ENCODE data around the gene PKDREJ. TPM values are rescaled to one million over a fixed set of nuclear protein-coding genes. Genes with fewer than 3 reads are reported as not detected.

Gene PKDREJ
- total and polyA plus RNA-seq, 2 experiments from 2014 or later = 0.04 TPM; not detected in 1

- 0 out of 2 replicates have a peak, but pooled peaks cover 5% of the 10 kb centered on the region for H3K79me2 ChIP-seq (ENCODE audit: insufficient read depth)
- H3K4me2 ChIP-seq (ENCODE audit: unreplicated experiment) = no peak overlapping the region
- TF ChIP-seq EZH2phosphoT487 (IDR thresholded peaks at IDR 0.05; ENCODE audit: insufficient read depth, low read depth) = no peak
- no peaks in the 10 kb centered on the region for H4K20me1 ChIP-seq (ENCODE audit: insufficient read depth)
- 87 to 89% methylated on average over 7 to 10 of the region's 10 CpGs for WGBS, 2 experiments (ENCODE audit: low coverage in 1 of 2, low lambda C conversion rate in 2 of 2, missing lambda C conversion rate in 2 of 2)
- no peak overlapping the region for H2AFZ ChIP-seq
- in situ Hi-C loops (cut with MboI) = no loop called here
- peaks cover 4% of the 10 kb centered on the region for H3K4me1 ChIP-seq (ENCODE audit: insufficient read depth)
- no peak for DNase-seq
- H3K9me2 ChIP-seq (ENCODE audit: insufficient read depth) = no peaks in the 10 kb centered on the region
- H3K9ac ChIP-seq = no peak overlapping the region
- no peak overlapping the region for H3K4me3 ChIP-seq
- H3F3A ChIP-seq (ENCODE audit: insufficient read depth) = peaks cover 4% of the 10 kb centered on the region; the same call in 1 of the 2 replicates
- no peaks in the 10 kb centered on the region for H3K27me3 ChIP-seq (replicated peaks; ENCODE audit: insufficient read depth)
- H3K9me3 ChIP-seq (ENCODE audit: low read depth) = no peaks in the 10 kb centered on the region
- H3K36me3 ChIP-seq (ENCODE audit: low read depth) = no peaks in the 10 kb centered on the region
- H3K27ac ChIP-seq = no peak overlapping the region
Measured at GRCh38 chr22:46246178-46246577, 17.0 kb downstream of the PKDREJ start.

GRCh38 chr22:46245511-46245910, 17.6 kb downstream of the PKDREJ start:
- in situ Hi-C loops (cut with MboI) = no loop called here
- Histone ChIP-seq H3K9me3 (ENCODE audit: low read depth) (no peaks in the 10 kb centered on the region), H3K27me3 (replicated peaks; ENCODE audit: insufficient read depth) (no peaks in the 10 kb centered on the region), H3K79me2 (ENCODE audit: insufficient read depth) (0 out of 2 replicates have a peak, but pooled peaks cover 5% of the 10 kb centered on the region), H3K36me3 (ENCODE audit: low read depth) (no peaks in the 10 kb centered on the region), H3K4me3 (no peak overlapping the region), H3F3A (ENCODE audit: insufficient read depth) (peaks cover 4% of the 10 kb centered on the region; the same call in 1 of the 2 replicates), H3K9me2 (ENCODE audit: insufficient read depth) (no peaks in the 10 kb centered on the region), H4K20me1 (ENCODE audit: insufficient read depth) (no peaks in the 10 kb centered on the region), H3K4me2 (ENCODE audit: unreplicated experiment) (no peak overlapping the region), H2AFZ (no peak overlapping the region), H3K27ac (no peak overlapping the region), H3K9ac (no peak overlapping the region), H3K4me1 (ENCODE audit: insufficient read depth) (no peaks in the 10 kb centered on the region)
- WGBS, 2 experiments (ENCODE audit: low coverage in 1 of 2, low lambda C conversion rate in 2 of 2, missing lambda C conversion rate in 2 of 2) = 63 to 65% methylated on average over 15 to 16 of the region's 16 CpGs
- no peak for DNase-seq
- no peak for TF ChIP-seq EZH2 (IDR thresholded peaks at IDR 0.05; ENCODE audit: insufficient read depth, poor library complexity, severe bottlenecking)

DNA sequence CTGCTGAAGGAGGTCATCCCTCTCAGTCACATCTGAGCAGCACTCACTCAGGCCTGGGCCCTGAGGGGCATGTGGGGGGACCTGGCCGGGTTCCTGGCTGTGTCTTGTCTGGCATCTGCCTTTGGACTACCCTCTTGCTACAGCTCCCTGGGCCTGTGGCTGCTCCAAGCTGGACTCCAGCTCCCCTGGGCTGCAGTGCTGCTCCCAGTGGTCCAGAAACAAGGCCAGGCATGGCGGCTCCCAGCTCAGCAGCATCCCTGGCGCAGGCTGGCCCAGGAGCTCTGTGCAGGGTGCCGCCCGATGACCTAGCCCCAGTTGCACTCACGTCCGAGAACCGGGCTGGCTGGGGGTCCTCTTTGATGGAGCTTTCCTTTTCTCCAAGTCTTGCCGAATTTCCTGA, 18.4 kb downstream of the PKDREJ start:
- no peaks in the 10 kb centered on the region for H3K4me1 ChIP-seq (ENCODE audit: insufficient read depth)
- in situ Hi-C loops (cut with MboI) = no loop called here
- TF ChIP-seq EZH2 (IDR thresholded peaks at IDR 0.05; ENCODE audit: insufficient read depth, poor library complexity, severe bottlenecking) (no peak), EZH2phosphoT487 (IDR thresholded peaks at IDR 0.05; ENCODE audit: insufficient read depth, low read depth) (no peak)
- H3K9me3 ChIP-seq (ENCODE audit: low read depth) = no peaks in the 10 kb centered on the region
- H3K27ac ChIP-seq = no peak overlapping the region
- H3K36me3 ChIP-seq (ENCODE audit: low read depth) = no peaks in the 10 kb centered on the region
- H3K9me2 ChIP-seq (ENCODE audit: insufficient read depth) = no peaks in the 10 kb centered on the region
- DNase-seq = no peak
- no peaks in the 10 kb centered on the region for H4K20me1 ChIP-seq (ENCODE audit: insufficient read depth)
- H3K27me3 ChIP-seq (replicated peaks; ENCODE audit: insufficient read depth) = no peaks in the 10 kb centered on the region
- H3F3A ChIP-seq (ENCODE audit: insufficient read depth) = peaks cover 4% of the 10 kb centered on the region; the same call in 1 of the 2 replicates
- H3K79me2 ChIP-seq (ENCODE audit: insufficient read depth) = 0 out of 2 replicates have a peak, but pooled peaks cover 5% of the 10 kb centered on the region
- H3K9ac ChIP-seq = no peak overlapping the region
- WGBS, 2 experiments (ENCODE audit: low coverage in 1 of 2, low lambda C conversion rate in 2 of 2, missing lambda C conversion rate in 2 of 2) = 77 to 78% methylated on average over 9 of the region's 9 CpGs
- H3K4me3 ChIP-seq = no peak overlapping the region
- no peak overlapping the region for H2AFZ ChIP-seq
- H3K4me2 ChIP-seq (ENCODE audit: unreplicated experiment) = no peak overlapping the region

- Histone ChIP-seq H3F3A (ENCODE audit: insufficient read depth) (peaks cover 4% of the 10 kb centered on the region; the same call in 1 of the 2 replicates), H3K4me2 (ENCODE audit: unreplicated experiment) (no peak overlapping the region), H3K9me3 (ENCODE audit: low read depth) (no peaks in the 10 kb centered on the region), H3K9ac (no peak overlapping the region), H2AFZ (no peak overlapping the region), H3K36me3 (ENCODE audit: low read depth) (no peaks in the 10 kb centered on the region), H3K4me3 (no peak overlapping the region), H3K79me2 (ENCODE audit: insufficient read depth) (no peaks in the 10 kb centered on the region), H3K9me2 (ENCODE audit: insufficient read depth) (no peaks in the 10 kb centered on the region), H3K27ac (no peak overlapping the region), H4K20me1 (ENCODE audit: insufficient read depth) (no peaks in the 10 kb centered on the region), H3K27me3 (replicated peaks; ENCODE audit: insufficient read depth) (no peaks in the 10 kb centered on the region), H3K4me1 (ENCODE audit: insufficient read depth) (no peaks in the 10 kb centered on the region)
- TF ChIP-seq EZH2 (IDR thresholded peaks at IDR 0.05; ENCODE audit: insufficient read depth, poor library complexity, severe bottlenecking) = no peak
- TF ChIP-seq EZH2phosphoT487 (IDR thresholded peaks at IDR 0.05; ENCODE audit: insufficient read depth, low read depth) = no peak
- WGBS, 2 experiments (ENCODE audit: low coverage in 1 of 2, low lambda C conversion rate in 2 of 2, missing lambda C conversion rate in 2 of 2) = 79 to 81% methylated on average over 9 to 10 of the region's 10 CpGs
- no peak for DNase-seq
- in situ Hi-C loops (cut with MboI) = no loop called here
Measured at GRCh38 chr22:46242076-46242475, 21.1 kb downstream of the PKDREJ start.
